ENCODE measurements around the gene GBP1. TPM values are rescaled to one million over a fixed set of nuclear protein-coding genes. Genes with fewer than 3 reads are reported as not detected.

Gene GBP1
- total and polyA plus RNA-seq, 2 experiments from 2014 or later, result 19.2 to 25.2 TPM

DNA sequence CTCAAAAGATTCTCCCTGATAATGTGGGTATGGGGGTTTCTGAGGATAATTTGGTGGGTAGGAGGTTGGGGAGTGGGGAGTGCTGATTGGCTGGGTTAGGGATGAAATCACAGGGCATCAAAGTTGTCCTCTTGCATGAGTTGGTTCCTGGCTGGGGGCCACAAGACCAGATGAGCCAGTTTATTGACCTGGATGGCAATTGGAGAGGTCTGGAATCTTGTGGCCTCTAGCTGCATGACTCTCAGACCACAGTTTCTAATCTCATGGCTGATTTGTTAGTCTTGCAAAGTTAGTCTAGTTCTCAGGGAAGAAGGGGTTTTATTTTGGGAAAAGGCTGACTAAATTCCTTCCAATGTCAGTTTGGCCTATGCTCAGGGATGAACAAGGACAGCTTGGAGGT is 3.3 kb upstream of the GBP1 start:
- no peak overlapping the region for H3K4me2 ChIP-seq (ENCODE audit: unreplicated experiment)
- 0 out of 2 replicates have a peak overlapping the region, but pooled peaks have one; percentile 11 for H2AFZ ChIP-seq
- H3K79me2 ChIP-seq (ENCODE audit: insufficient read depth), result peaks cover 10% of the 10 kb centered on the region
- H4K20me1 ChIP-seq (ENCODE audit: insufficient read depth), result no peaks in the 10 kb centered on the region
- H3F3A ChIP-seq (ENCODE audit: insufficient read depth), result peaks cover 22% of the 10 kb centered on the region
- no peaks in the 10 kb centered on the region for H3K9me2 ChIP-seq (ENCODE audit: insufficient read depth)
- H3K4me3 ChIP-seq, result no peak overlapping the region
- H3K9me3 ChIP-seq (ENCODE audit: low read depth), result no peaks in the 10 kb centered on the region
- H3K9ac ChIP-seq, result no peak overlapping the region
- no peak for TF ChIP-seq EZH2 (IDR thresholded peaks at IDR 0.05; ENCODE audit: insufficient read depth, poor library complexity, severe bottlenecking)
- no peak for TF ChIP-seq EZH2phosphoT487 (IDR thresholded peaks at IDR 0.05; ENCODE audit: insufficient read depth, low read depth)
- peak overlapping the region; percentile 37 for H3K27ac ChIP-seq
- in situ Hi-C loops (cut with MboI), result no loop called here
- H3K4me1 ChIP-seq (ENCODE audit: insufficient read depth), result peaks cover 22% of the 10 kb centered on the region
- H3K27me3 ChIP-seq (replicated peaks; ENCODE audit: insufficient read depth), result no peaks in the 10 kb centered on the region
- peak; percentile 74 for DNase-seq
- no peaks in the 10 kb centered on the region for H3K36me3 ChIP-seq (ENCODE audit: low read depth)

- Histone ChIP-seq H3F3A (ENCODE audit: insufficient read depth) (peaks cover 23% of the 10 kb centered on the region), H3K79me2 (ENCODE audit: insufficient read depth) (peaks cover 40% of the 10 kb centered on the region), H3K27ac (peak overlapping the region; percentile 77), H3K4me1 (ENCODE audit: insufficient read depth) (peaks cover 33% of the 10 kb centered on the region), H3K36me3 (ENCODE audit: low read depth) (no peaks in the 10 kb centered on the region), H3K9ac (peak overlapping the region; percentile 79), H3K9me2 (ENCODE audit: insufficient read depth) (no peaks in the 10 kb centered on the region), H3K9me3 (ENCODE audit: low read depth) (no peaks in the 10 kb centered on the region), H4K20me1 (ENCODE audit: insufficient read depth) (no peaks in the 10 kb centered on the region), H3K27me3 (replicated peaks; ENCODE audit: insufficient read depth) (no peaks in the 10 kb centered on the region), H3K4me2 (ENCODE audit: unreplicated experiment) (peak overlapping the region; percentile 94), H2AFZ (peak overlapping the region; percentile 84), H3K4me3 (peak overlapping the region; percentile 95)
- DNase-seq, result peak; percentile 24
- TF ChIP-seq EZH2phosphoT487 (IDR thresholded peaks at IDR 0.05; ENCODE audit: insufficient read depth, low read depth) (no peak), EZH2 (IDR thresholded peaks at IDR 0.05; ENCODE audit: insufficient read depth, poor library complexity, severe bottlenecking) (no peak)
- 0% methylated on average over 4 of the region's 4 CpGs for WGBS, 2 experiments (ENCODE audit: low coverage in 1 of 2, low lambda C conversion rate in 2 of 2, missing lambda C conversion rate in 2 of 2)
- in situ Hi-C loops (cut with MboI), result no loop called here
Measured at GRCh38 chr1:89064632-89065031, 376 bp downstream of the GBP1 start.

- Histone ChIP-seq H2AFZ (peak overlapping the region; percentile 84; the same call in 1 of the 2 replicates), H3K9me3 (ENCODE audit: low read depth) (no peaks in the 10 kb centered on the region), H3K27me3 (replicated peaks; ENCODE audit: insufficient read depth) (no peaks in the 10 kb centered on the region), H3K4me1 (ENCODE audit: insufficient read depth) (peaks cover 25% of the 10 kb centered on the region), H3K36me3 (ENCODE audit: low read depth) (peaks cover 15% of the 10 kb centered on the region), H3K4me3 (peak overlapping the region; percentile 95), H3K27ac (no peak overlapping the region), H3K9me2 (ENCODE audit: insufficient read depth) (no peaks in the 10 kb centered on the region), H3F3A (ENCODE audit: insufficient read depth) (peaks cover 23% of the 10 kb centered on the region), H3K9ac (peak overlapping the region; percentile 79; the same call in 1 of the 2 replicates), H4K20me1 (ENCODE audit: insufficient read depth) (no peaks in the 10 kb centered on the region), H3K4me2 (ENCODE audit: unreplicated experiment) (peak overlapping the region; percentile 94), H3K79me2 (ENCODE audit: insufficient read depth) (peaks cover 40% of the 10 kb centered on the region)
- no peak for DNase-seq
- in situ Hi-C loops (cut with MboI), result no loop called here
- TF ChIP-seq EZH2phosphoT487 (IDR thresholded peaks at IDR 0.05; ENCODE audit: insufficient read depth, low read depth), result no peak
- TF ChIP-seq EZH2 (IDR thresholded peaks at IDR 0.05; ENCODE audit: insufficient read depth, poor library complexity, severe bottlenecking), result no peak
- 94 to 95% methylated on average over 3 of the region's 3 CpGs for WGBS, 2 experiments (ENCODE audit: low coverage in 1 of 2, low lambda C conversion rate in 2 of 2, missing lambda C conversion rate in 2 of 2)
Measured at GRCh38 chr1:89063094-89063493, 1.9 kb downstream of the GBP1 start.

DNA sequence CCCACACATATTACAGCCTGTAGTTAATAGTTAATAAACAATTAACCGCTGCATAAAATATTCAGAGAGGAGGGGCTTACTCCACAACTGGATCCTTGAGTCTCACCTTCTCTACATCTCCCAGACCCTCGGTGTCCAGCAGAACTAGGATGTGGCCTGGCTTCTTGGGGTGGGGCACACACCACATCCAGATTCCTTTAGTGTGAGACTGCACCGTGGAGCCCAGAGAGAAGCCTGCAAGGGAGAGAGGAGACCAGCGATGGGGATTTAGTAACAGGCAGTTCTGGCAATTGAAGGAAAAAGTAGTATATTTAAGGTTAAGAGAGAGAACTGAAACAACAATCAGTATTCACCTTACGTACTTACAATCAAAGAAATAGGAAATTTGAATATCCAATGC is 4.9 kb downstream of the GBP1 start:
- H3K36me3 ChIP-seq (ENCODE audit: low read depth), result peaks cover 33% of the 10 kb centered on the region
- no peak overlapping the region for H3K27ac ChIP-seq
- H3F3A ChIP-seq (ENCODE audit: insufficient read depth), result peaks cover 18% of the 10 kb centered on the region
- no peaks in the 10 kb centered on the region for H4K20me1 ChIP-seq (ENCODE audit: insufficient read depth)
- in situ Hi-C loops (cut with MboI), result no loop called here
- WGBS, 2 experiments (ENCODE audit: low coverage in 1 of 2, low lambda C conversion rate in 2 of 2, missing lambda C conversion rate in 2 of 2), result 96% methylated on average over 5 of the region's 5 CpGs
- H3K4me1 ChIP-seq (ENCODE audit: insufficient read depth), result peaks cover 20% of the 10 kb centered on the region; the same call in 1 of the 2 replicates
- DNase-seq, result no peak
- TF ChIP-seq EZH2 (IDR thresholded peaks at IDR 0.05; ENCODE audit: insufficient read depth, poor library complexity, severe bottlenecking), result no peak
- no peak for TF ChIP-seq EZH2phosphoT487 (IDR thresholded peaks at IDR 0.05; ENCODE audit: insufficient read depth, low read depth)
- H3K4me3 ChIP-seq, result no peak overlapping the region
- peaks cover 40% of the 10 kb centered on the region for H3K79me2 ChIP-seq (ENCODE audit: insufficient read depth)
- H3K9me2 ChIP-seq (ENCODE audit: insufficient read depth), result no peaks in the 10 kb centered on the region
- H3K4me2 ChIP-seq (ENCODE audit: unreplicated experiment), result no peak overlapping the region
- H3K27me3 ChIP-seq (replicated peaks; ENCODE audit: insufficient read depth), result no peaks in the 10 kb centered on the region
- no peak overlapping the region for H3K9ac ChIP-seq
- no peaks in the 10 kb centered on the region for H3K9me3 ChIP-seq (ENCODE audit: low read depth)
- H2AFZ ChIP-seq, result no peak overlapping the region

- H3K9ac ChIP-seq, result no peak overlapping the region
- H3K27me3 ChIP-seq (replicated peaks; ENCODE audit: insufficient read depth), result no peaks in the 10 kb centered on the region
- no peak overlapping the region for H3K27ac ChIP-seq
- no peak for TF ChIP-seq EZH2phosphoT487 (IDR thresholded peaks at IDR 0.05; ENCODE audit: insufficient read depth, low read depth)
- TF ChIP-seq EZH2 (IDR thresholded peaks at IDR 0.05; ENCODE audit: insufficient read depth, poor library complexity, severe bottlenecking), result no peak
- WGBS, 2 experiments (ENCODE audit: low coverage in 1 of 2, low lambda C conversion rate in 2 of 2, missing lambda C conversion rate in 2 of 2), result 66 to 67% methylated on average over 1 of the region's 1 CpG
- DNase-seq, result no peak
- no peaks in the 10 kb centered on the region for H3K4me1 ChIP-seq (ENCODE audit: insufficient read depth)
- H3F3A ChIP-seq (ENCODE audit: insufficient read depth), result no peaks in the 10 kb centered on the region
- H3K79me2 ChIP-seq (ENCODE audit: insufficient read depth), result no peaks in the 10 kb centered on the region
- H3K9me3 ChIP-seq (ENCODE audit: low read depth), result no peaks in the 10 kb centered on the region
- H4K20me1 ChIP-seq (ENCODE audit: insufficient read depth), result no peaks in the 10 kb centered on the region
- H3K4me2 ChIP-seq (ENCODE audit: unreplicated experiment), result no peak overlapping the region
- in situ Hi-C loops (cut with MboI), result no loop called here
- no peak overlapping the region for H2AFZ ChIP-seq
- peaks cover 21% of the 10 kb centered on the region; the same call in 1 of the 2 replicates for H3K36me3 ChIP-seq (ENCODE audit: low read depth)
- no peaks in the 10 kb centered on the region for H3K9me2 ChIP-seq (ENCODE audit: insufficient read depth)
- no peak overlapping the region for H3K4me3 ChIP-seq
Measured at GRCh38 chr1:89051955-89052312, 13.1 kb downstream of the GBP1 start.
